ENCODE data around the gene IZUMO1. TPM values are rescaled to one million over a fixed set of nuclear protein-coding genes. Genes with fewer than 3 reads are reported as not detected.

The IZUMO1 gene
- total and polyA plus RNA-seq, 2 of the 13 experiments (the other 11 are each of a cell fraction or from before 2014, with no cell fraction given): 0.07 to 0.22 TPM

DNA sequence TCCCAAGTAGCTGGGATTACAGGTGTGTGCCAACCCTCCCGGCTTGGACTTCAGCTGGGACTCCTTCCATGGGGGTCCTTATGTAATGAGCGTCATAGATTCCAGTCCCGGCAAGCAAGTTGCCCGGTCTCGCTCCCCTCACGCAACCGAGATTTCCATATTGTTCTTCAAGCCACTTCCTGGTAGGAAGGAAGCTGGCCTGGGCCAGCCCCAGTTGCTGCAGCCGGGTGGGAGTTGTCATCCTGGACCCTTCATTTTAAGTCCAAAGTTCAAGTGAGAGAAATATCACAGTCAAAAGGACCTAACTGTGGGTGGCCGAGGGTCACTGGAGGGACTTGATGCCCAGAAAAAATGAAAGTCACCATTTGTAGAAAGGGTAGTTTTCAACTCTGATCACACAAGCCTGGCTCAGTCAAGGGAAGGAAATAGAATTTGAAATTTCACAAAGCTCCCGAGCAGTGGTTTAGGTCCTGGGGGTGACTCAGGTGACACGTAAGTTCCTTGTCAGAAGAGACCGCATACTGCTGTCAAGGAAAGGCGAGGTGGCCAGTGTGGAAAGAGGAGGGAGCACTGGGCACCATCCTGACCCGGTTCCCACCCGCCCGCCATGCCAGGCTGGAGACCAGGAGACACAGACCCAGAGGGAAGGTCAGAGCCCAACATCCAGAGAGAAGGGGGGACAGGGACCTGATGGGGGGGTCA, 13.9 kb upstream of the IZUMO1 start (continued):
- 0 out of 2 replicates have a peak, but pooled peaks have one; percentile 27 for TF ChIP-seq MED1 (CRISPR knock-in tag; IDR thresholded peaks at IDR 0.05)
- no peak for TF ChIP-seq NFE2 (CRISPR knock-in tag; IDR thresholded peaks at IDR 0.05)
- no peak for TF ChIP-seq ZNF549 (CRISPR knock-in tag; IDR thresholded peaks at IDR 0.05)
- TF ChIP-seq EEA1 (CRISPR knock-in tag; IDR thresholded peaks at IDR 0.05; ENCODE audit: borderline replicate concordance): no peak
- TF ChIP-seq, protein P1, sequence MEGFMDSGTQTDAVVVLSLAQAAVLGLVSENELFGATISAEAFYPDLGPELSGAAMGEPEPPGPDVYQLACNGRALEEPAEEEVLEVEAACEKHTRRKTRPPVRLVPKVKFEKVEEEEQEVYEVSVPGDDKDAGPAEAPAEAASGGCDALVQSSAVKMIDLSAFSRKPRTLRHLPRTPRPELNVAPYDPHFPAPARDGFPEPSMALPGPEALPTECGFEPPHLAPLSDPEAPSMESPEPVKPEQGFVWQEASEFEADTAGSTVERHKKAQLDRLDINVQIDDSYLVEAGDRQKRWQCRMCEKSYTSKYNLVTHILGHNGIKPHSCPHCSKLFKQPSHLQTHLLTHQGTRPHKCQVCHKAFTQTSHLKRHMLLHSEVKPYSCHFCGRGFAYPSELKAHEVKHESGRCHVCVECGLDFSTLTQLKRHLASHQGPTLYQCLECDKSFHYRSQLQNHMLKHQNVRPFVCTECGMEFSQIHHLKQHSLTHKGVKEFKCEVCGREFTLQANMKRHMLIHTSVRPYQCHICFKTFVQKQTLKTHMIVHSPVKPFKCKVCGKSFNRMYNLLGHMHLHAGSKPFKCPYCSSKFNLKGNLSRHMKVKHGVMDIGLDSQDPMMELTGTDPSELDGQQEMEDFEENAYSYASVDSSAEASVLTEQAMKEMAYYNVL (CRISPR knock-in tag; IDR thresholded peaks at IDR 0.05; ENCODE audit: borderline replicate concordance): no peak
- TF ChIP-seq, protein P2, sequence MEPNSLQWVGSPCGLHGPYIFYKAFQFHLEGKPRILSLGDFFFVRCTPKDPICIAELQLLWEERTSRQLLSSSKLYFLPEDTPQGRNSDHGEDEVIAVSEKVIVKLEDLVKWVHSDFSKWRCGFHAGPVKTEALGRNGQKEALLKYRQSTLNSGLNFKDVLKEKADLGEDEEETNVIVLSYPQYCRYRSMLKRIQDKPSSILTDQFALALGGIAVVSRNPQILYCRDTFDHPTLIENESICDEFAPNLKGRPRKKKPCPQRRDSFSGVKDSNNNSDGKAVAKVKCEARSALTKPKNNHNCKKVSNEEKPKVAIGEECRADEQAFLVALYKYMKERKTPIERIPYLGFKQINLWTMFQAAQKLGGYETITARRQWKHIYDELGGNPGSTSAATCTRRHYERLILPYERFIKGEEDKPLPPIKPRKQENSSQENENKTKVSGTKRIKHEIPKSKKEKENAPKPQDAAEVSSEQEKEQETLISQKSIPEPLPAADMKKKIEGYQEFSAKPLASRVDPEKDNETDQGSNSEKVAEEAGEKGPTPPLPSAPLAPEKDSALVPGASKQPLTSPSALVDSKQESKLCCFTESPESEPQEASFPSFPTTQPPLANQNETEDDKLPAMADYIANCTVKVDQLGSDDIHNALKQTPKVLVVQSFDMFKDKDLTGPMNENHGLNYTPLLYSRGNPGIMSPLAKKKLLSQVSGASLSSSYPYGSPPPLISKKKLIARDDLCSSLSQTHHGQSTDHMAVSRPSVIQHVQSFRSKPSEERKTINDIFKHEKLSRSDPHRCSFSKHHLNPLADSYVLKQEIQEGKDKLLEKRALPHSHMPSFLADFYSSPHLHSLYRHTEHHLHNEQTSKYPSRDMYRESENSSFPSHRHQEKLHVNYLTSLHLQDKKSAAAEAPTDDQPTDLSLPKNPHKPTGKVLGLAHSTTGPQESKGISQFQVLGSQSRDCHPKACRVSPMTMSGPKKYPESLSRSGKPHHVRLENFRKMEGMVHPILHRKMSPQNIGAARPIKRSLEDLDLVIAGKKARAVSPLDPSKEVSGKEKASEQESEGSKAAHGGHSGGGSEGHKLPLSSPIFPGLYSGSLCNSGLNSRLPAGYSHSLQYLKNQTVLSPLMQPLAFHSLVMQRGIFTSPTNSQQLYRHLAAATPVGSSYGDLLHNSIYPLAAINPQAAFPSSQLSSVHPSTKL (CRISPR knock-in tag; IDR thresholded peaks at IDR 0.05): peak; percentile 17; the same call in 1 of the 2 replicates
- TF ChIP-seq, protein P3, sequence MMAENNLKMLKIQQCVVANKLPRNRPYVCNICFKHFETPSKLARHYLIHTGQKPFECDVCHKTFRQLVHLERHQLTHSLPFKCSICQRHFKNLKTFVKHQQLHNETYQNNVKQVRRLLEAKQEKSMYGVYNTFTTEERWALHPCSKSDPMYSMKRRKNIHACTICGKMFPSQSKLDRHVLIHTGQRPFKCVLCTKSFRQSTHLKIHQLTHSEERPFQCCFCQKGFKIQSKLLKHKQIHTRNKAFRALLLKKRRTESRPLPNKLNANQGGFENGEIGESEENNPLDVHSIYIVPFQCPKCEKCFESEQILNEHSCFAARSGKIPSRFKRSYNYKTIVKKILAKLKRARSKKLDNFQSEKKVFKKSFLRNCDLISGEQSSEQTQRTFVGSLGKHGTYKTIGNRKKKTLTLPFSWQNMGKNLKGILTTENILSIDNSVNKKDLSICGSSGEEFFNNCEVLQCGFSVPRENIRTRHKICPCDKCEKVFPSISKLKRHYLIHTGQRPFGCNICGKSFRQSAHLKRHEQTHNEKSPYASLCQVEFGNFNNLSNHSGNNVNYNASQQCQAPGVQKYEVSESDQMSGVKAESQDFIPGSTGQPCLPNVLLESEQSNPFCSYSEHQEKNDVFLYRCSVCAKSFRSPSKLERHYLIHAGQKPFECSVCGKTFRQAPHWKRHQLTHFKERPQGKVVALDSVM (CRISPR knock-in tag; IDR thresholded peaks at IDR 0.05): no peak
- TF ChIP-seq RARA (CRISPR knock-in tag; IDR thresholded peaks at IDR 0.05): peak; percentile 21; the same call in 1 of the 2 replicates
- no peak for TF ChIP-seq ZSCAN22 (CRISPR knock-in tag; IDR thresholded peaks at IDR 0.05)
- no peak for TF ChIP-seq HMG20A (CRISPR knock-in tag; IDR thresholded peaks at IDR 0.05; ENCODE audit: borderline replicate concordance)
- TF ChIP-seq, protein P4, sequence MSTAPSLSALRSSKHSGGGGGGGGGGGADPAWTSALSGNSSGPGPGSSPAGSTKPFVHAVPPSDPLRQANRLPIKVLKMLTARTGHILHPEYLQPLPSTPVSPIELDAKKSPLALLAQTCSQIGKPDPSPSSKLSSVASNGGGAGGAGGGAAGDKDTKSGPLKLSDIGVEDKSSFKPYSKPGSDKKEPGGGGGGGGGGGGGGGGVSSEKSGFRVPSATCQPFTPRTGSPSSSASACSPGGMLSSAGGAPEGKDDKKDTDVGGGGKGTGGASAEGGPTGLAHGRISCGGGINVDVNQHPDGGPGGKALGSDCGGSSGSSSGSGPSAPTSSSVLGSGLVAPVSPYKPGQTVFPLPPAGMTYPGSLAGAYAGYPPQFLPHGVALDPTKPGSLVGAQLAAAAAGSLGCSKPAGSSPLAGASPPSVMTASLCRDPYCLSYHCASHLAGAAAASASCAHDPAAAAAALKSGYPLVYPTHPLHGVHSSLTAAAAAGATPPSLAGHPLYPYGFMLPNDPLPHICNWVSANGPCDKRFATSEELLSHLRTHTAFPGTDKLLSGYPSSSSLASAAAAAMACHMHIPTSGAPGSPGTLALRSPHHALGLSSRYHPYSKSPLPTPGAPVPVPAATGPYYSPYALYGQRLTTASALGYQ (CRISPR knock-in tag; IDR thresholded peaks at IDR 0.05): no peak
- TF ChIP-seq ZNF12 (CRISPR knock-in tag; IDR thresholded peaks at IDR 0.05): no peak
- TF ChIP-seq BRCA1 (CRISPR knock-in tag; IDR thresholded peaks at IDR 0.05): no peak
- TF ChIP-seq ZNF878 (CRISPR knock-in tag; IDR thresholded peaks at IDR 0.05): no peak
- TF ChIP-seq, protein P5, sequence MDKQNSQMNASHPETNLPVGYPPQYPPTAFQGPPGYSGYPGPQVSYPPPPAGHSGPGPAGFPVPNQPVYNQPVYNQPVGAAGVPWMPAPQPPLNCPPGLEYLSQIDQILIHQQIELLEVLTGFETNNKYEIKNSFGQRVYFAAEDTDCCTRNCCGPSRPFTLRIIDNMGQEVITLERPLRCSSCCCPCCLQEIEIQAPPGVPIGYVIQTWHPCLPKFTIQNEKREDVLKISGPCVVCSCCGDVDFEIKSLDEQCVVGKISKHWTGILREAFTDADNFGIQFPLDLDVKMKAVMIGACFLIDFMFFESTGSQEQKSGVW (CRISPR knock-in tag; IDR thresholded peaks at IDR 0.05; ENCODE audit: borderline replicate concordance): no peak
- no peak for TF ChIP-seq HNRNPL (IDR thresholded peaks at IDR 0.05; ENCODE audit: low read depth, low read length)
- TF ChIP-seq ARNT2 (CRISPR knock-in tag; IDR thresholded peaks at IDR 0.05; ENCODE audit: low read depth): no peak
- TF ChIP-seq ZMYM2 (CRISPR knock-in tag; IDR thresholded peaks at IDR 0.05): no peak
- no peak for TF ChIP-seq GZF1 (CRISPR knock-in tag; IDR thresholded peaks at IDR 0.05)
- no peak for TF ChIP-seq ZNF274 (CRISPR knock-in tag; IDR thresholded peaks at IDR 0.05)

All from HepG2 (cell line).